CD4-positive, CD25-positive, alpha-beta regulatory T cell (primary cell): ENCODE results near the gene DQX1. TPM values are rescaled to one million over a fixed set of nuclear protein-coding genes. Genes with fewer than 3 reads are reported as not detected.
A peak's percentile ranks its signal among the peaks of the same experiment; 100 is the strongest.

ENCODE experiments used
- ATAC-seq, 2 donors: fragments of 150-1000 bp; cut with Tn5 transposase; one replicate each; pipeline ENCODE4 v1.10.0; 2021; ENCODE audit warnings: low read depth in 2 of 2, moderate number of reproducible peaks in 2 of 2, moderate library complexity in 1 of 2
- DNase-seq, 3 donors: peaks; one replicate each; pipeline versions ENCODE4 v3.0.0 to v3.0.0-alpha.2; 2012 to 2022; ENCODE audit warnings: mixed read lengths in 1 of 3
- H3K27ac ChIP-seq: one replicate; pipeline ENCODE4 v1.7.0; 2013; ENCODE audit warnings: mild to moderate bottlenecking, low read length; ENCODE audit not compliant: insufficient read depth, poor library complexity, severe bottlenecking
- H3K27me3 ChIP-seq: one replicate; pipeline ENCODE4 v1.7.0; 2013; ENCODE audit warnings: low read length; ENCODE audit not compliant: control insufficient read depth, insufficient read depth
- H3K36me3 ChIP-seq: one replicate; pipeline ENCODE4 v1.7.0; 2013; ENCODE audit warnings: mild to moderate bottlenecking, low read length, moderate library complexity; ENCODE audit not compliant: control insufficient read depth, insufficient read depth
- H3K4me1 ChIP-seq: 2 replicates; pipeline ENCODE4 v1.7.0; 2013; ENCODE audit warnings: mild to moderate bottlenecking, low read length; ENCODE audit not compliant: insufficient read depth, control insufficient read depth, poor library complexity, severe bottlenecking
- H3K4me3 ChIP-seq: one replicate; pipeline ENCODE4 v1.7.0; 2013; ENCODE audit warnings: low read depth, mild to moderate bottlenecking, low read length, moderate library complexity
- H3K9me3 ChIP-seq, 2 experiments: 1 replicate in 1 of 2; 2 replicates in 1 of 2; pipeline ENCODE4 v1.7.0; 2013; ENCODE audit warnings: low read length in 2 of 2, mild to moderate bottlenecking in 1 of 2, moderate library complexity in 1 of 2; ENCODE audit not compliant: control insufficient read depth in 2 of 2
- H3K27ac Mint-ChIP-seq, 3 donors: one replicate each; pipeline ENCODE4 v1.8.0; 2020 to 2022; ENCODE audit warnings: mild to moderate bottlenecking in 3 of 3, mixed read lengths in 3 of 3, moderate library complexity in 2 of 3
- H3K27me3 Mint-ChIP-seq: one replicate; pipeline ENCODE4 v1.8.0; 2022; ENCODE audit warnings: mild to moderate bottlenecking, mixed read lengths
- H3K36me3 Mint-ChIP-seq: one replicate; pipeline ENCODE4 v1.8.0; 2020; ENCODE audit warnings: mixed read lengths
- H3K4me1 Mint-ChIP-seq, 4 donors: one replicate each; pipeline ENCODE4 v1.8.0; 2020 to 2022; ENCODE audit warnings: mixed read lengths in 4 of 4, mild to moderate bottlenecking in 1 of 4
- H3K4me3 Mint-ChIP-seq, 4 donors: one replicate each; pipeline ENCODE4 v1.8.0; 2020 to 2022; ENCODE audit warnings: mild to moderate bottlenecking in 4 of 4, mixed read lengths in 4 of 4, moderate library complexity in 3 of 4
- H3K9me3 Mint-ChIP-seq, 7 donors: one replicate each; pipeline ENCODE4 v1.8.0; 2020 to 2022; ENCODE audit warnings: mixed read lengths in 7 of 7, mild to moderate bottlenecking in 3 of 7, moderate library complexity in 2 of 7
- polyA plus RNA-seq, 4 donors: library from polyadenylated mRNA; unstranded; fragments of 300-500 nt; fragmentation: Illumina TruSeq; gene quantifications; one replicate each; pipeline ENCODE4 v1.2.3, GENCODE V29; 2021
- total RNA-seq: library from RNA; stranded (reverse); gene quantifications from one replicate; pipeline ENCODE4 v1.2.3, GENCODE V29; 2022

The DQX1 gene
- total and polyA plus RNA-seq, 5 donors from 2014 or later = 0.15 TPM; not detected in 4

- Histone ChIP-seq H3K36me3 (peaks cover 2% of the 10 kb centered on the region), H3K4me1 (peaks cover 38% of the 10 kb centered on the region), H3K4me3 (peak overlapping the region; percentile 65), H3K9me3 (no peaks in the 10 kb centered on the region), H3K27ac (no peak overlapping the region), H3K27me3 (peaks cover 2% of the 10 kb centered on the region)
- peaks cover 0 to 53% (median 12%) of the 10 kb centered on the region in 4 donors for H3K4me1 Mint-ChIP-seq
- H3K27ac Mint-ChIP-seq = peak overlapping the region in 1 of 3 donors; percentile 41
- ATAC-seq = peak; percentile 23 to 27
- H3K9me3 Mint-ChIP-seq = peaks cover 0 to 1% (median 0%) of the 10 kb centered on the region in 7 donors
- peak overlapping the region; percentile 80 to 91 (median 88) for H3K4me3 Mint-ChIP-seq
- H3K27me3 Mint-ChIP-seq = peaks cover 51% of the 10 kb centered on the region
- H3K36me3 Mint-ChIP-seq = peaks cover 15% of the 10 kb centered on the region
- DNase-seq = peak in 2 of 3 donors; percentile 23 to 46
Observed at GRCh38 chr2:74498500-74499266, 27.3 kb downstream of the DQX1 start.

- H3K4me3 ChIP-seq = peak overlapping the region; percentile 65
- peaks cover 47% of the 10 kb centered on the region for H3K27me3 Mint-ChIP-seq
- DNase-seq (peak in 2 of 3 donors; percentile 22 to 57), ATAC-seq (peak; percentile 17 to 32)
- H3K4me3 Mint-ChIP-seq = peak overlapping the region; percentile 80 to 91 (median 88)
- H3K27me3 ChIP-seq = peaks cover 2% of the 10 kb centered on the region
- H3K4me1 Mint-ChIP-seq = peaks cover 0 to 46% (median 12%) of the 10 kb centered on the region in 4 donors
- H3K36me3 ChIP-seq = peaks cover 6% of the 10 kb centered on the region
- H3K36me3 Mint-ChIP-seq = peaks cover 22% of the 10 kb centered on the region
- H3K4me1 ChIP-seq = peaks cover 31% of the 10 kb centered on the region
- H3K27ac ChIP-seq = no peak overlapping the region
- peak overlapping the region in 1 of 3 donors; percentile 41 for H3K27ac Mint-ChIP-seq
- H3K9me3 Mint-ChIP-seq = peaks cover 0 to 1% (median 0%) of the 10 kb centered on the region in 7 donors
- H3K9me3 ChIP-seq = no peaks in the 10 kb centered on the region
Observed at GRCh38 chr2:74497777-74498499, 28.1 kb downstream of the DQX1 start.

- peaks cover 2% of the 10 kb centered on the region for H3K27me3 ChIP-seq
- H3K4me3 ChIP-seq = no peak overlapping the region
- H3K27ac ChIP-seq = no peak overlapping the region
- no peak for DNase-seq
- Mint-ChIP-seq H3K36me3 (peaks cover 23% of the 10 kb centered on the region), H3K9me3 (peaks cover 0 to 1% (median 0%) of the 10 kb centered on the region in 7 donors), H3K27me3 (peaks cover 40% of the 10 kb centered on the region), H3K27ac (no peak overlapping the region), H3K4me1 (peaks cover 0 to 38% (median 12%) of the 10 kb centered on the region in 4 donors), H3K4me3 (peak overlapping the region; percentile 71 to 91 (median 82))
- no peak for ATAC-seq
- peaks cover 23% of the 10 kb centered on the region for H3K4me1 ChIP-seq
- no peaks in the 10 kb centered on the region for H3K9me3 ChIP-seq
- H3K36me3 ChIP-seq = peaks cover 14% of the 10 kb centered on the region
Observed at GRCh38 chr2:74496997-74497776, 28.8 kb downstream of the DQX1 start.

GRCh38 chr2:74495440-74495839 is 30.6 kb downstream of the DQX1 start:
- ATAC-seq (no peak), DNase-seq (no peak)
- no peaks in the 10 kb centered on the region for H3K9me3 ChIP-seq
- no peaks in the 10 kb centered on the region for H3K27me3 ChIP-seq
- H3K4me1 Mint-ChIP-seq = peaks cover 0 to 29% (median 9%) of the 10 kb centered on the region in 4 donors
- peak overlapping the region in 1 of 4 donors; percentile 56 for H3K4me3 Mint-ChIP-seq
- peaks cover 30% of the 10 kb centered on the region for H3K36me3 Mint-ChIP-seq
- peaks cover 23% of the 10 kb centered on the region for H3K4me1 ChIP-seq
- no peak overlapping the region for H3K27ac Mint-ChIP-seq
- H3K4me3 ChIP-seq = no peak overlapping the region
- peaks cover 31% of the 10 kb centered on the region for H3K36me3 ChIP-seq
- H3K9me3 Mint-ChIP-seq = no peaks in the 10 kb centered on the region
- H3K27me3 Mint-ChIP-seq = peaks cover 23% of the 10 kb centered on the region
- no peak overlapping the region for H3K27ac ChIP-seq

- H3K4me3 ChIP-seq = no peak overlapping the region
- Mint-ChIP-seq H3K4me1 (peaks cover 0 to 16% (median 9%) of the 10 kb centered on the region in 4 donors), H3K4me3 (no peak overlapping the region), H3K9me3 (peaks cover 0 to 2% (median 0%) of the 10 kb centered on the region in 7 donors), H3K27me3 (peaks cover 7% of the 10 kb centered on the region), H3K36me3 (peaks cover 42% of the 10 kb centered on the region), H3K27ac (peak overlapping the region in 2 of 3 donors; percentile 39 to 64)
- peaks cover 42% of the 10 kb centered on the region for H3K36me3 ChIP-seq
- H3K9me3 ChIP-seq = no peaks in the 10 kb centered on the region
- ATAC-seq = no peak
- no peak overlapping the region for H3K27ac ChIP-seq
- peaks cover 11% of the 10 kb centered on the region for H3K4me1 ChIP-seq
- DNase-seq = no peak
- no peaks in the 10 kb centered on the region for H3K27me3 ChIP-seq
Observed at GRCh38 chr2:74493546-74493945, 32.5 kb downstream of the DQX1 start.

GRCh38 chr2:74491648-74492544 is 34.1 kb downstream of the DQX1 start:
- H3K27ac Mint-ChIP-seq = no peak overlapping the region
- H3K4me3 ChIP-seq = no peak overlapping the region

More at GRCh38 chr2:74491648-74492544, 34.1 kb downstream of the DQX1 start:
- H3K27me3 Mint-ChIP-seq = no peaks in the 10 kb centered on the region
- ATAC-seq (no peak), DNase-seq (no peak)
- H3K4me1 ChIP-seq = no peaks in the 10 kb centered on the region
- H3K27me3 ChIP-seq = no peaks in the 10 kb centered on the region
- H3K4me1 Mint-ChIP-seq = peaks cover 0 to 7% (median 3%) of the 10 kb centered on the region in 4 donors
- no peaks in the 10 kb centered on the region for H3K9me3 ChIP-seq
- H3K36me3 ChIP-seq = peaks cover 47% of the 10 kb centered on the region
- no peak overlapping the region for H3K27ac ChIP-seq
- peaks cover 43% of the 10 kb centered on the region for H3K36me3 Mint-ChIP-seq
- H3K9me3 Mint-ChIP-seq = peaks cover 0 to 2% (median 0%) of the 10 kb centered on the region in 7 donors
- H3K4me3 Mint-ChIP-seq = no peak overlapping the region
